HG03280 (cell line): ENCODE data around the gene UNC13A.

Source experiments
- ATAC-seq: cut with Tn5 transposase; IDR thresholded peaks from one replicate; pipeline ENCODE4 v1.9.1; 2021; ENCODE audit warnings: mild to moderate bottlenecking, moderate library complexity; ENCODE audit not compliant: unreplicated experiment

UNC13A gene

DNA sequence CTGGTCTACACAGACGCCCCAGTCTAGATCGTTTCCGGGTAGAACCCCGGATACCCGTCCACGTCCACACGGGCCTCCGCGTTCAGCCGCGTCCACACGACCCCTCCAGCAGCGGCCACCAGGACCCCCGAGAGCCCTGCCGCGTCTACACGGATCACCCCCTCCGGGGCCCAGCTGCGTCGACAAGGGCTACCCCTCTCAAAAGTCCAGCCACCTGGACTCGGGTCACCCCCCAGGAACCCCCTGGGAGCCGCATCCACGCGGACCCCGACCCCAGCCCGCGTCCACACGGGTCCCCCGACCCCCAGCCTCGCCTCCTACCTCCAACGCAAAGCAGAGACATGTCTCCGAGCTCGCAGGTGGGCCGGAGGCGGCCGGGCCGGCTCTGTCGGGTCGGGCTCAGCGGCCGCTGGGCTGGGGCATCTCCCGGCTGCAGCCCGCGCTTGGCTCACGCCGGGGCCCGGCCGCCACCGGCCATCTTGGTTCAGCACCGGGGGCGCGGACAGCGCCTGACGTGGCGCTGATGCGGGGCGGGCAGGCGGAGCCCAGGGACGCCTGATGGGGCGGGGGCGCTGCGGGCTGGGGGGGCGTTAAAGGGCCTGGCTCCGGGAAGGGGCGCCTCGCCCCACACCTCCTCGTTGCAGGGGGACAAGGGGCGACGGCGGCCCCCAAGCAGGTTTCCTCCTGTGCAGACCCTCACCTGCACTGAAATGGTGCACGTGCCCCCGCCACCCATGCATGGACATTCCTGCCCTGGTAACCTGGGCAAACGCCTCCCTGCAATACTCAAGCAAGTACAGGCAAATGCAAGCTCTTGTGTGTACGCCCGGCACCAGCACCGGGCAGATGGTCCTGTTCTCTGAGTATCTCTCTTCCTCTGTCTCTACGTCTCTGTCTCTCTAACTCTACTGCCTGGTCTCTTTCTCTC lies at the start of gene UNC13A:
Gene UNC13A, minus strand, starts transcription at position 498 of the 928 bp plus-strand sequence. Its CDS starts 155 bp downstream, at position 343.
- no peak for ATAC-seq

DNA sequence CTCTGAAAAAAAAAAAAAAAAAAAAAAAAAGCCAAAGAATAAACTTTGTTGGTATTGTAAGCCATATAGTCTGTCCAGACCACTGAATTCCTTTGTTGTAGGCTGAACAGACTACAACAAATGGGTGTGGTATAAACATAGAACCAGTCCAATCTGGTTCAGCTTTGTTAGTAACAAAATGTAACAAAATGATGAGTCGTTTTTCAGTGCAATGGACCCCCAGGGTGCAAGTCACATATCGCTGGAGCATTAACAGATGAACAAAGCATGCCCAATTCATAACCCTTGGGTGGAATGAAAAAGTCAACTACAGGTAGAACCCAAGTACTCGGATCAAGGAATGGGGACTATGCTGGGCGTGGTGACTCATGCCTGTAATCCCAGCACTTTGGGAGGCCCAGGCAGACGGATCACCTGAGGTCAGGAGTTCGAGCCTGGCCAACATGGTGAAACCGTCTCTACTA lies 49.6 kb upstream of the UNC13A start:
- ATAC-seq, result no peak

DNA sequence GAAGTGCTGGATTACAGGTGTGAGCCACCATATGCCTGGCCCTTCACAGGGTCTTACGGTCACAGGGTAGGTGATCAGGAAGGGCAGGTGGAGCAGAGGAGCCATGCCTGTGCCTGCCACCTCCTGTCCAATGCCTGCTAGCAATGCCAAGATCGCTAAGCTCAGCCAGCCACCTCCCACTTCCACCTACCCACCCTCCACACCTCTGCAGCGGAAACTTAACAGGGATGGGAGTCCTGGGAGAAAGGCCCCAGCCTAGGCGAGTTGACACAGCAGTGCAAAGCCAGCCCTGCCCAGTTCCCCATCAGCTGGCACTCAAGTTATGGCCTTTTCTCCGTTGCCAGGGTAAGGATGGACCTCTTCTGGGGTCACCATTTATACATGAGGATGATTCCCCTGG lies 47.3 kb upstream of the UNC13A start:
- no peak for ATAC-seq

DNA sequence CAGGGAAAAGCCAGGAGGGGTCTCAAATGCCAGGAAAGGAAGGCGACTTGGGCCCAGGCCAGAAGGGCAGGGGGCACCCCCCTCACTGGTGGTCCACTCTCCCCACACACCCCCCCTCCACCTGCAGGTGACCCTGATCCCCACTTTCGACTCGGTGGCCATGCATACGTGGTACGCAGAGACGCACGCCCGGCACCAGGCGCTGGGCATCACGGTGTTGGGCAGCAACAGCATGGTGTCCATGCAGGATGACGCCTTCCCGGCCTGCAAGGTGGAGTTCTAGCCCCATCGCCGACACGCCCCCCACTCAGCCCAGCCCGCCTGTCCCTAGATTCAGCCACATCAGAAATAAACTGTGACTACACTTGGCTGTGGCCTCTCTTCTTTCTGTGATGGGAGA lies 46.0 kb upstream of the UNC13A start:
- ATAC-seq, result no peak

DNA sequence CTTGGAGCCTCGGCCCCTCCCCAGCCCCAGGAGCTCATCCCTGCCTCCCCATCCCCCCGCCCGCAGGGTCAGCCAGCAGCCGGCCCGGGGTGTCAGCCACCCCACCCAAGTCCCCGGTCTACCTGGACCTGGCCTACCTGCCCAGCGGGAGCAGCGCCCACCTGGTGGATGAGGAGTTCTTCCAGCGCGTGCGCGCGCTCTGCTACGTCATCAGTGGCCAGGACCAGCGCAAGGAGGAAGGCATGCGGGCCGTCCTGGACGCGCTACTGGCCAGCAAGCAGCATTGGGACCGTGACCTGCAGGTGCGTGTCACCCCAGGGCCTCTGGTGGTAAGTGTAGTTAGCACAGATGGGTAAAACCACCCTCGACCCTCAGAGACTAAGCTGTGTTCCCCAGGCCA lies 45.0 kb upstream of the UNC13A start:
- no peak for ATAC-seq

DNA sequence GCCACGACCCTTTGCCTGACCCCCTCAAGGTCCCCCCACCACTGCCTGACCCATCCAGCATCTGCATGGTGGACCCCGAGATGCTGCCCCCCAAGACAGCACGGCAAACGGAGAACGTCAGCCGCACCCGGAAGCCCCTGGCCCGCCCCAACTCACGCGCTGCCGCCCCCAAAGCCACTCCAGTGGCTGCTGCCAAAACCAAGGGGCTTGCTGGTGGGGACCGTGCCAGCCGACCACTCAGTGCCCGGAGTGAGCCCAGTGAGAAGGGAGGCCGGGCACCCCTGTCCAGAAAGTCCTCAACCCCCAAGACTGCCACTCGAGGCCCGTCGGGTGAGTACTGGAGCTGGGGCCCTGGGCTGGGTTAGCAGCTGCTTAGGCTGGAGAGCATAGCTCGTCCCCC lies 39.7 kb upstream of the UNC13A start:
- no peak for ATAC-seq

DNA sequence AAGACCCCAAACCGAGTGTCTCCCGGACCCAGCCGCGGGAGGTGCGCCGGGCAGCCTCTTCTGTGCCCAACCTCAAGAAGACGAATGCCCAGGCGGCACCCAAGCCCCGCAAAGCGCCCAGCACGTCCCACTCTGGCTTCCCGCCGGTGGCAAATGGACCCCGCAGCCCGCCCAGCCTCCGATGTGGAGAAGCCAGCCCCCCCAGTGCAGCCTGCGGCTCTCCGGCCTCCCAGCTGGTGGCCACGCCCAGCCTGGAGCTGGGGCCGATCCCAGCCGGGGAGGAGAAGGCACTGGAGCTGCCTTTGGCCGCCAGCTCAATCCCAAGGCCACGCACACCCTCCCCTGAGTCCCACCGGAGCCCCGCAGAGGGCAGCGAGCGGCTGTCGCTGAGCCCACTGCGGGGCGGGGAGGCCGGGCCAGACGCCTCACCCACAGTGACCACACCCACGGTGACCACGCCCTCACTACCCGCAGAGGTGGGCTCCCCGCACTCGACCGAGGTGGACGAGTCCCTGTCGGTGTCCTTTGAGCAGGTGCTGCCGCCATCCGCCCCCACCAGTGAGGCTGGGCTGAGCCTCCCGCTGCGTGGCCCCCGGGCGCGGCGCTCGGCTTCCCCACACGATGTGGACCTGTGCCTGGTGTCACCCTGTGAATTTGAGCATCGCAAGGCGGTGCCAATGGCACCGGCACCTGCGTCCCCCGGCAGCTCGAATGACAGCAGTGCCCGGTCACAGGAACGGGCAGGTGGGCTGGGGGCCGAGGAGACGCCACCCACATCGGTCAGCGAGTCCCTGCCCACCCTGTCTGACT lies 39.0 kb upstream of the UNC13A start:
- ATAC-seq, result no peak

DNA sequence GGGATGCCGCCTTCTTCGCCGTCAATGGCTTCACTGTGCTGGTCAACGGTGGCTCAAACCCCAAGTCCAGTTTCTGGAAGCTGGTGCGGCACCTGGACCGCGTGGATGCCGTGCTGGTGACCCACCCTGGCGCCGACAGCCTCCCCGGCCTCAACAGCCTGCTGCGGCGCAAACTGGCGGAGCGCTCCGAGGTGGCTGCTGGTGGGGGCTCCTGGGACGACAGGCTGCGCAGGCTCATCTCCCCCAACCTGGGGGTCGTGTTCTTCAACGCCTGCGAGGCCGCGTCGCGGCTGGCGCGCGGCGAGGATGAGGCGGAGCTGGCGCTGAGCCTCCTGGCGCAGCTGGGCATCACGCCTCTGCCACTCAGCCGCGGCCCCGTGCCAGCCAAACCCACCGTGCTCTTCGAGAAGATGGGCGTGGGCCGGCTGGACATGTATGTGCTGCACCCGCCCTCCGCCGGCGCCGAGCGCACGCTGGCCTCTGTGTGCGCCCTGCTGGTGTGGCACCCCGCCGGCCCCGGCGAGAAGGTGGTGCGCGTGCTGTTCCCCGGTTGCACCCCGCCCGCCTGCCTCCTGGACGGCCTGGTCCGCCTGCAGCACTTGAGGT lies 38.1 kb upstream of the UNC13A start:
- no peak for ATAC-seq

DNA sequence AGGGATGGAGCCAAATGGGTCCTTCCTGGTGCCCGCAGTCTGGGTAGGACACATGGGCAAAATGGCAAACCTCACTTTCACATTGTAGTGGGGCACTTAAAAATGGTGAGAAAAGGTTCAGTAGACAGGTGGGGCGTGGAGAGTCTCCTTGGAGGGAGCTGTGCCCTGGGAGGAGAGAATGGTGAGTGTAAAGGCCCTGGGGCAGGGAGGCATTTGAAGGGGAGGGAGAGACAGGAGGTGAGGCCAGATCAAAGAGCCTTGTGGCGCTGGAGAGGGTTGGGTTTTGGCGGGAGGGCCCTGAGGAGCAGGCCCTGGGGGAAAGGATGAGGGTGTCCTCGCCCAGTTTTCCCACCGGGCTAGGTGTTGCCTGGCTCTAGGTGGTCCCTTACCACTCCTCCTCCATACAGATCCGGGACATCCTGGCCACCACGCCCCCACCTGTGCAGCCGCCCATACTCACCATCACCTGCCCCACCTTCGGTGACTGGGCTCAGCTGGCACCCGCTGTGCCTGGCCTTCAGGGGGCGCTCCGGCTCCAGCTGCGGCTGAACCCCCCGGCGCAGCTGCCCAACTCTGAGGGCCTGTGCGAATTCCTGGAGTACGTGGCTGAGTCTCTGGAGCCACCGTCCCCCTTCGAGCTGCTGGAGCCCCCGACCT lies 37.4 kb upstream of the UNC13A start:
- ATAC-seq, result no peak

DNA sequence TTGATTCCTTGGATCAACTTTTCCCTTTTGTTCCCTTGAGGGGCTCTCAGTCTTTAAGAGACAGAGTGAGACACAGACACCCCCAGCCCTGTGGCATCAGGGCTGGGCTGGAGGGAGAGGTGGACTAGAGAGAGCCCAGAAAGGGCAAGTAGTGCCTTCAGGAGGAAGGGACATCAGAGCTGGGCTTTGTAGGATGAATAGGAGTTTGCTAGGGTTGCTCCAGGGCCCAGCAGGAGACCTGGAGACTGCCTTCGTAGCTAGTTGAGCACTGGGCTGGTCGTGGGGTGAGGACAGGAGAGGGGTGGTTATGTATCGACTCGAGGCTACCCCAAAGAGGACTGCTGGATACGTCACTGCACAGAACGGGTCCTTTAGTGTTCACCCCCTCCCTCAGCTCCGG lies 36.5 kb upstream of the UNC13A start:
- no peak for ATAC-seq

DNA sequence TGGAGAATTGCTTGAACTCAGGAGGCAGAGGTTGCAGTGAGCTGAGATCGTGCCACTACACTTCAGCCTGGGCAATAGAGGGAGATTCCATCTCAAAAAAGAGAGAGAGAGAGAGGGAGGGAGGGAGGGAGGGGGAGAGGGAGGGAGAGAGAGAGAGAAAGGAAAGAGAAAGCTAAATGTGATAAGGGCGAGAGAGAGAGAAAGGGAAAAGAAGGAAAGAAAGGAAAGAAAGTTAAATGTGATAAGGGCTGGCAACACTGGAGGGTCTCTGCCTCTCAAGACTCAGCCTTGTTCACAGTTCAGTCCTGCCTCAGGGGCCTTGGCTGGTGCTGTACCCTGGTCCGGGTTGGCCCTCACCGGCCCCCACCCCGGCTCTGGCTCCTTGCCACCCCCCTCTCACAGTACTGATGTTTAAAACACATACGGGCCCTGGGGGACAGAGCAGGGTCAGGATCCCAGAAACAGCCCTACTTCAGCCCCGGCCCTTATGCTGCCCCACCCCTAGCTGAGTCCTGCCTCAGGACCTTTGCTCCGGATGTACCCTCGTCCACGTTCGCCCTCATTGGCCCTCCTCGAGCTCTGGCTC lies 34.6 kb upstream of the UNC13A start:
- ATAC-seq, result no peak

DNA sequence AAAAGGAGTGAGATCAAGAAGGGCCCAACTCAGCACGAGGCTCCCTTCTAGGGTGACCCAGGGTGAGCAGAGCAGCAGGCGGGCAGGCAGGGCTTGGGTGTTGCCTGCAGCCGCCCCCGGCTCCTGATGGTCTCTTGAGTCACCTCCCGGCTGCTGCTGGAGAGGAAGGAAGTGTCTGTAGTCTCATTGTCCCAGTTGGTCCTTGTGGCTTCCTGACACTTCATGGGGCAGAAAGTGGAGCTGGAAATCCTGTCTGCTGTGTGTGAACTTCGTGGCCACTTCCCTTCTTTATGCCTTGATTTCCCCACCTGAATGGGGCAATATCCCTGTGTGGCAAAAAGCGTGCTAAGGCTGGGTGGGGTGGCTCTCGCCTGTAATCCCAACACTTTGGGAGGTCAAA lies 33.7 kb upstream of the UNC13A start:
- no peak for ATAC-seq

DNA sequence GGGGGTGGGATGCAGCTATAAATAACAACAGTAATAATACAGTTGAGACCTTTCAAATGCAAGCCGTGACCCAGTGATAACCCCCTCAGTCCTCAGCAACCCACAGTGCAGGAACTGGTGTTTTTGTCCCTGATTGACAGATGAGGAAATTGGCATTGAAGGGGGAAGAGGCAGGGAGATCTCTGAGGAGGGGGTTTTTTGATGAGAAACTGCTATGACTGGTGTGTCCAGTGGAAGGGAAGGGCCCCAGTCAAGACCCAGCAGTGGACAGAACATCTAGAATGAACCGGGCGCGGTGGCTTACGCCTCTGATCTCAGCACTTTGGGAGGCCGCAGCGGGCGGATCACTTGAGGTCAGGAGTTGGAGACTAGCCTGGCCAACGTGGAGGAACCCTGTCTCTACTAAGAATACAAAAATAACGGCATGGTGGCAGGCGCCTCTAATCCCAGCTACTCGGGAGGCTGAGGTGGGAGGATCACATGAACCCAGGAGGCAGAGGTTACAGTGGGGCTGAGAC lies 33.0 kb upstream of the UNC13A start:
- no peak for ATAC-seq

DNA sequence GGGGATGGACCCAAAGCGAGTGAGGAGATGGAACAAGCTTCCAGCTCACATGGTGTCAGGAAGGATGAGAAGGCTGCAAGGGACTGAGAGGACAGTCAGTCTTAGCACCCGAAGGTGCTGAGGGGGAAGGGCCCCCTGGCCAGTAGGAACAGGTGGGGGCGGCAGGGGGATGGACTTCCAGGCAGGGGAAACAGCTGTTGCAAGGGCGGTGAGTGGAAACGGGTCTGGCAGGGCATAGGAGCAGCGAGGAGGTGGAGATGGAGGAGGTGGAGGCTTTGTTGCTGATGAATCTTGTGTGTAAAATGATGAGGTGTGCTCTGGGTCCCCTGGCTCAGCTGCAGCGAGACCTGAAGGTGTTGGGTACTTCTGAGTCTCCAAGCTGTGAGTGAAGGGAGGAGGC lies 32.3 kb upstream of the UNC13A start:
- no peak for ATAC-seq

DNA sequence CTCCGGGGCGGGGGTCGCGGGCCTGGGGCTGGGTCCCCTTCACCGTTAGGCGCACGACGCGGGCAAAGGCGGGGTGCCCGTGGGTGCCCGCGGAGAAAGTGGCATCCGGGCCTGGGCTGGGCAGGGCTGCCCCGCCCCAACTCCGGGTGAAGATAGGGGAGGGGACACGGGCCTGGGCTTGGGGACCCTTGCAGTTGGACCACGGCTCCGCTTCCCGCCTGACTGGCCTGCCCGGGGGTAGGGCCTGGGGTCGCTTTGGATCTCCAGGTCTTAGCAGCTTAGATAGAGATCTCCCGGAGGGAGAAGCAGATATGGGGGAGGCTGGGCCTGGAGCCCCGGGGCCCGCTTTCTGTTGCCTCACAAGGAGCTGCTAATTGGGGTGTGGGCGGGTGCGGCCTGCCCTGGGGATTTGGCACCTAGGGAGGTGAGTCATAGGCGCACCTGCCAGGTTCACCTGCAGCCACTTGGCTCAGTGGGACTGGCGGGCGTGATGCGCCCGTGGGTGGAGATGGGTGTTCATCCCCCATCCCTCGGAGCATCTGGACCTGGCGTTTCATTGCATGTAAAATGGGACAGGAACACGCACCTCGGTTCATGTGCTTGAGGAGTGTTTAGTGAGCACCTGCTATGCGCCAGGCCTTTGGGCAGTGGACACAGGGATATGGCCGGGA lies 31.7 kb upstream of the UNC13A start:
- peak; percentile 21 for ATAC-seq

DNA sequence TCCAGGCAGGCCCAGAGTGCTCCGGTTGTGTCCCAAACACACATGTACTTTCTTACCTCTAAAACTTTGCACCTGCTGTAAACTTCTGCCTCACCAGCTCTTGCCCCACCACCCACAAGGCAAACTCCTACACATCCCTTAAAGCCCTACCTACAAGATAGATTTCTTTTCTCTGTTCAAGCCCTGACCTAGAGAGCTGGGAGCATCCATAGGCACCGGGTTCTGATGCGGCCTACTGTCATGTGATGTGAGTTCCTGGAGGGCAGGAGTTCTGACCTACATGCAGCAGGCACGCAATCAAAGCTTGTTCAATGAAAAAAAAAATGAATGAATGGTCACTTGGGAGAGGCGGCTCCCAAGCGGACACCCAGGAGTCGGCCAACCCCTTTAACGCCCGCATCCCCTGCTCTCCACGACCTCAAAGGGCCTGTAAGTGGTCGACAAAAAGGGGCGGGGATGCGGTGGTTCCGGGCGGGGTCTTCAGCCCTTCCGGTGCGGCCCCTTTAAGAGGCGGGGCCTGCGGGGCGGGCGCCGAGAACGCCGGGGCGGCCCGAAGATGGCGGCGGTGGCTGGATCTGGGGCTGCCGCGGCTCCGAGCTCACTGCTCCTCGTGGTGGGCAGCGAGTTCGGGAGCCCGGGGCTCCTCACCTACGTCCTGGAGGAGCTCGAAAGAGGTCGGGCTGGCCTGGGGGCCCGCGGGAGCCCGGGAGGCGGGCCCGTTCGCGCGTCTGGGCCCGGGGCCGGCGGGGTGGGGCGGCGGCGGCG lies 31.0 kb upstream of the UNC13A start, which contains the start of gene MAP1S:
Gene MAP1S, plus strand, starts transcription at position 534 of the 765 bp plus-strand sequence. Its CDS starts 23 bp downstream, at position 557.
- ATAC-seq, result peak; percentile 73

DNA sequence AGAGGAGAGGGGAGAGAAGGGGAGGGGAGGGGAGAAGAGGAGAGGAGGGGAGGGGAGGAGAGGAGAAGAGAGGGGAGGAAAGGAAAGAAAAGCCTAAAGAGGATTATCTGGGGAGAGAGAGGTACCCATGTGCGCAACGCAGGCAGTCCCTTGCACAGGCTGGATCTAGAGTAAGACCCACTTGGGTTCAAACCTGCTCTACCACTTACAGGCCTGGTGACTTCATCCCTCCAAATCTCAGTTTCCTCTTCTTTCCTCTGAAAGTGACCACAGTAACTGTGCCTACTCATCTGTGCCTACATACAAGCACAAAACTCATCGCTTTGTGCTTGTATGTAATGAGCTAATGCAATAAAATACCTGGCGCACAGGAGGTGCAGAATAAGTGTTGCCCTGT lies 30.4 kb upstream of the UNC13A start:
- ATAC-seq, result no peak

DNA sequence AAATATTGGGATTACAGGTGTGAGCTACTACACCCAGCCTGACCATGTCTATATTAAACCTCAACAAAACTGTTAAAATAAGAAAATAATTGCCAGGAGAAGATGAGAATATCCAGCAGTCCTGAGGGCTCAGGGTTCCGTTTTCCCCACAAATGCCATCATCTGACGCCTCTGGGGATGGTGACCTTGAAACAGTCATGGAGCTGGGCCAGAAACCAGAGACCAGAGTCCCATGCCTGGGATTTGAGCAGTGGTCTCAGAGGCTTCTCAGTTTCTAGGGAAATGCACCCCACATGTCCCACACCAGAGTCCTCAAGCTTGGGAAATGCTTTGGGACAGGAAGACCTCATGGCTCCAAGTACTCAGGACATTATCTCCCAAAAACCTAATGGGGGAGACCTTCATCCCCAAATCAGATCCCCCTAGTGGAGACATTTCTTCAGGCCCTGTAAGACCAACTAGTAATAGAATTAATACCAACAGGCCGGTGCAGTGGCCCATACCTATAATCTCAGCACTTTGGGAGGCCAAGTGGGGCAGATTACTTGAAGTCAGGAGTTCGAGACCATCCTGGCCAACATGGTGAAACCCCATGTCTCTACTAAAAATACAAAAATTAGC lies 28.3 kb upstream of the UNC13A start:
- ATAC-seq, result no peak
